GM21717 (cell line): Measurements from ENCODE around the gene SLC16A6.
"Not testable (repeated sequence)": the region's sequence is repeated elsewhere in the genome, so short reads cannot be mapped to it uniquely, and the experiment has no call there.

Experiments
- ATAC-seq: cut with Tn5 transposase; IDR thresholded peaks from one replicate; pipeline ENCODE4 v1.9.1; 2021; ENCODE audit warnings: mild to moderate bottlenecking, moderate library complexity; ENCODE audit not compliant: unreplicated experiment

The SLC16A6 gene

GRCh38 chr17:68225055-68225454 lies 65.9 kb downstream of the SLC16A6 start:
- ATAC-seq, result not testable (repeated sequence)

GRCh38 chr17:68222606-68223005 lies 68.3 kb downstream of the SLC16A6 start:
- no peak for ATAC-seq

DNA sequence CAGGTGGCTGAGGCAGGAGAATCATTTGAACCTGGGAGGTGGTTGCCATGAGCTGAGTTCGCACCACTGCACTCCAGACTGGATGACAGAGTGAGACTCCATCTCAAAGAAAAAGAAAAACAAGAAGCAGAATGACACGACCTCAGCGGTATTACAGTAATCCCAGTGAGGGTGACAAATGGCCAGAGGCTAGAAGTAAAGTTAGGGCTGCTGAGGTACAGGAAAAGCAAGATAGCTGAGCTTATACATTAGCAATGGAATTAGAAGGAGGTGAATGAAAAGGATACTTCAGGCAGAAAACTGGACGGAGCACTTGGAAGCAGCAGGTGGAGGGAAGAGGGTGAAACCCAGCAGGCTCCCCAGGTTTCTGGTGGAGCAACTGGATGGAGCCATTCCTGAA lies 69.1 kb downstream of the SLC16A6 start:
- no peak for ATAC-seq

DNA sequence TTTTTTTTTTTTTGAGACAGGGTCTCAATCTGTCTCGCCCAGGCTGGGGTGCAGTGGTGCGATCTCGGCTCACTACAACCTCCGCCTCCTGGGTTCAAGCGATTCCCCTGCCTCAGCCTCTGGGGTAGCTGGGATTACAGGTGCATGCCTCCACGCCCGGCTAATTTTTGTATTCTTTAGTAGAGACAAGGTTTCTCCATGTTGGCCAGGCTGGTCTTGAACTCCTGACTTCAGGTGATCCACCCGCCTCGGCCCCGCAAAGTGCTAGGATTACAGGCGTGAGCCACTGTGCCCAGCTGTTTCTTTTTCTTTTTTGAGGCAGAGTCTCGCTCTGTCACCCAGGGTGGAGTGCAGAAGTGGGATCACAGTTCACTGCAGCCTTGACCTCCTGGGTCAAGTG lies 70.1 kb downstream of the SLC16A6 start:
- ATAC-seq, result not testable (repeated sequence)

GRCh38 chr17:68220186-68220585 lies 70.7 kb downstream of the SLC16A6 start:
- not testable (repeated sequence) for ATAC-seq

DNA sequence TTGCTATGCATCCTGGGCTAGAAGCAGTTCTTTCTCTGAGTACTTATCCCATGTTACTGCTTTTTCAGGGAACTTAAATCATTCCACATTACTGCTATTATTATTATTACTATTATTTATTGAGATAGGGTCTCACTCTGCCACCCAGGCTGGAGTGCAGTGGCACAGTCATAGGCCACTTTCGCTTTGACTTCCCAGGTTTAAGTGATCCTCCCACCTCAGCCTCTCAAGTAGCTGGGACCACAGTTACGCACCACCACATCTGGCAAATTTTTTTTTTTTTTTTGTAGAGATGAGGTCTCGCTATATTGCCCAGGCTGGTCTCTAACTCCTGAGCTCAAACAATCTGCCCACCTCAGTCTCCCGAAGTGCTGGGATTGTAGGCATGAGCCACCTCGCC lies 71.5 kb downstream of the SLC16A6 start:
- not testable (repeated sequence) for ATAC-seq
